ENCODE measurements around the gene FAM3C.

Gene FAM3C

DNA sequence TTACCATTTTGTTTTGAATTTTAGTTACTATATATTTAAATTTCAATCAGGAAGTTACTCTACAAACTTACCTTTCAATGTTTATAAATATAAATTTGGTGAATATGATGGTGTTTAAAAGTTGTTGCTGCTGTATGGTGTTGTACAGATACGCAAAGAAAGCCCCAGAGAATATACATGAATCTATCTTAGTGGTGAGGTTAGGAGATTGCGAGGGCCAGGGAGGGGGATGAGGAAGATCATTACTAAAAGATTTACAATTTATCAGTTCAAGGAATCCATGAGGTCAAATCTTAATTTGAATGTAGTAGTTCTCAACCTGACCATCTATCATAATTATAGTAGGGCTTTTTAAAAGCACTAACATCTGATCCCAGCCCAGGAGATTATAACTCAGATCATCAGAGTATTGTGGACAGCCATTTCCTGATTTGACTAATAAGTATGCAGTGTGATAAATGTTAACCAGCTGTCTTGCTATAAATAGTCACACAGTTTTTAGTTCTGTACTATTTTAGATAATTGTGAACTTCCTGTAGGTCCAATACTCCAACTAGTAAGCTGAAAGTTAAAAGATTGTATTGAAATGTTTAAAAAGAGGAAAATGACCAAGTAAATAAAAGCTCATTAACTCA lies 23.6 kb downstream of the FAM3C start:
- Histone ChIP-seq H3K4me1 (ENCODE audit: control insufficient read depth in 1 of 2, insufficient read depth in 2 of 2, low read length in 2 of 2) (peaks cover 6 to 10% of the 10 kb centered on the region in 2 donors), H3K9me3 (ENCODE audit: control insufficient read depth in 1 of 2, low read length in 2 of 2) (no peaks in the 10 kb centered on the region), H3K36me3 (ENCODE audit: control insufficient read depth in 1 of 2, insufficient read depth in 2 of 2, low read length in 2 of 2) (peaks cover 13 to 18% of the 10 kb centered on the region in 2 donors), H3K27ac (ENCODE audit: low read length) (no peak overlapping the region), H3K4me3 (ENCODE audit: low read depth in 1 of 2, low read length in 2 of 2) (no peak overlapping the region), H3K27me3 (ENCODE audit: low read depth, low read length) (no peaks in the 10 kb centered on the region)

DNA sequence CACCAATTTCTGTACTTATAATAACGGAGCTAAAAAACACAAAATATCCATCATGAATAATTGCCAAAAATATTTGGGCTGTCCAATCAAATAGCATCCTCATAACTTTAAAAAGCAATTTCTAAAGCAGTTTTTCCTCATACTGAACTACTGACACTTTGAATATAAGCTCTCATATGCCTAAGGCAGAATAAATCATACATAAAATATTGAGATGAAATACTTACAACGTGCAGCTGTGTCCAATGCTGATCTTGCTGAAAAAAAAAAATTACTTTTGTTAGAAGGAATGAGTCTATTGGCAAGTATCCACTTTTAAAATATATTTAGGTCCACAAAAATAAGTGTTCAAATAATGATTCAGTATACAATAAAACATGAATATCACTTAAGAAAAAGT lies 24.2 kb downstream of the FAM3C start:
- Histone ChIP-seq H3K4me3 (ENCODE audit: low read depth in 1 of 2, low read length in 2 of 2) (no peak overlapping the region), H3K27me3 (ENCODE audit: low read depth, low read length) (no peaks in the 10 kb centered on the region), H3K27ac (ENCODE audit: low read length) (no peak overlapping the region)

DNA sequence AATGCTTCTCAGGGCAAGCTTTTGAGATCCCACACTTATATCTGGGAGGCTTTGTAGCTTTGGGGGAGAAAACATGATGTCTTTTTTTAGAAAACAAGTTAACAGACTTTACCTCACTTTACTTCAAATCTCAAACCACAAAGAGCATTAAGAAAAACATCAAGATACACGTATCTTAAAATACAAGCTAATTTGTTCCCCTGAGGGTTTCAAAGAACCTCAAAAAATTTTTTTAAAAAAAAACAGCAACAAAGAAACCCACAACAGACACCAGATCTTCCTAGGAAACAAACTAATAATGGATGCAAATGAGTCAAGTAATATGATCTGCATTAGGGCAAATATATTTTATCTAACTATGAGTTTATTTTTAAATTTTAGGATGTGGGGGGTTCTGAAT lies 24.7 kb downstream of the FAM3C start:
- Histone ChIP-seq H3K4me3 (ENCODE audit: low read depth in 1 of 2, low read length in 2 of 2) (no peak overlapping the region), H3K36me3 (ENCODE audit: control insufficient read depth in 1 of 2, insufficient read depth in 2 of 2, low read length in 2 of 2) (peaks cover 12 to 14% of the 10 kb centered on the region in 2 donors), H3K9me3 (ENCODE audit: control insufficient read depth in 1 of 2, low read length in 2 of 2) (no peaks in the 10 kb centered on the region), H3K27ac (ENCODE audit: low read length) (no peak overlapping the region), H3K4me1 (ENCODE audit: control insufficient read depth in 1 of 2, insufficient read depth in 2 of 2, low read length in 2 of 2) (peaks cover 6 to 10% of the 10 kb centered on the region in 2 donors), H3K27me3 (ENCODE audit: low read depth, low read length) (no peaks in the 10 kb centered on the region)

More for the DNA sequence above, 24.2 kb downstream of the FAM3C start:
- Histone ChIP-seq H3K36me3 (ENCODE audit: control insufficient read depth in 1 of 2, insufficient read depth in 2 of 2, low read length in 2 of 2) (peaks cover 13 to 18% of the 10 kb centered on the region in 2 donors), H3K9me3 (ENCODE audit: control insufficient read depth in 1 of 2, low read length in 2 of 2) (no peaks in the 10 kb centered on the region), H3K4me1 (ENCODE audit: control insufficient read depth in 1 of 2, insufficient read depth in 2 of 2, low read length in 2 of 2) (peaks cover 6 to 10% of the 10 kb centered on the region in 2 donors)

DNA sequence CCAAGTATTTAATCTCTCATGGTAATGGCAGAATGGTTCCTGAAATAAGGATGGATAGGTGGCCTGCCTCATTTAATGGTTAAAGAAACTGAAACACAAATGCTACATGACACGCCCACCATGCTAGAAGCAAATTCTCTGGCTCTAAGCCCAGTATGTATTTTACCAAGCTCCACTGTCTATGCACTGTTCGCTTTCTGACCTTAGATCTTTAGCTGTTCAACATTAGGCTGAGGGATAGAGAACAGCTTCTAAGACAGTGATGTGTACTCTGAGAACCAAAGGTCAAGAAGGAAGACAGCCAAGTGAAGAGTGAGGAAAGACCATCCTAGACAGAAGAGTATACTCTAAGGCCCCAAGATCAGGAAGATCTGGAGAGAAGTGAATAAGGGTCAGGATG lies 26.6 kb downstream of the FAM3C start:
- Histone ChIP-seq H3K4me1 (ENCODE audit: control insufficient read depth in 1 of 2, insufficient read depth in 2 of 2, low read length in 2 of 2) (peaks cover 6 to 10% of the 10 kb centered on the region in 2 donors), H3K36me3 (ENCODE audit: control insufficient read depth in 1 of 2, insufficient read depth in 2 of 2, low read length in 2 of 2) (peaks cover 0 to 8% of the 10 kb centered on the region in 2 donors), H3K27ac (ENCODE audit: low read length) (no peak overlapping the region), H3K27me3 (ENCODE audit: low read depth, low read length) (no peaks in the 10 kb centered on the region), H3K9me3 (ENCODE audit: control insufficient read depth in 1 of 2, low read length in 2 of 2) (no peaks in the 10 kb centered on the region), H3K4me3 (ENCODE audit: low read depth in 1 of 2, low read length in 2 of 2) (no peak overlapping the region)

DNA sequence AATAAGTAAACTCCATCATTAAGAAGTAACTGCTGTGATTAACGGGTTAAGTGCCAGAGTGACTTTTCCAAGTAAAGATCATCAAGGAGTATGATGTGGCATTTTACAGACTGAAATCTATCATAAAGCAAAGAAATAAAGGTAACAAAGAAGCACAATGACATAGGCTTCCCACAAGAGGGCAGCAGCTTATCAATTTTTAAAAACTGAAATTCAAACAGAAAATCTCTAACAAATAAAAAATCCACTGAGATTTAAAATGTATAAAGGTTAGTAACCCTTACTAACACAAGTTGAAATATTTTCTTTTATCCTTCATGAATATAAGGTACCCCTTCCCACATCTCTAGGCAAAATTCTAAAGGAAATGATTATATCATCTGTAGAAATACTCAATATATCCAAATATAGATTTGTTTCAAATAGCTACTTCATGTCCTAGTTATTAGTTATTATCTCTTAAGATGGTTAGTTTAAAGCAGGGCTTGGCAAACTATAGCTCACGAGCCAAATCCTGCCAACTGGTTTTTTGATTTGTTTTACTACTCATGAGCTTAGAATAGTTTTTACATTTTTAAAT lies 29.2 kb downstream of the FAM3C start:
- H3K4me3 ChIP-seq (ENCODE audit: low read depth in 1 of 2, low read length in 2 of 2), result no peak overlapping the region
- no peak overlapping the region for H3K27ac ChIP-seq (ENCODE audit: low read length)
- no peaks in the 10 kb centered on the region for H3K27me3 ChIP-seq (ENCODE audit: low read depth, low read length)
- H3K9me3 ChIP-seq (ENCODE audit: control insufficient read depth in 1 of 2, low read length in 2 of 2), result no peaks in the 10 kb centered on the region
- H3K36me3 ChIP-seq (ENCODE audit: control insufficient read depth in 1 of 2, insufficient read depth in 2 of 2, low read length in 2 of 2), result peaks cover 9 to 16% of the 10 kb centered on the region in 2 donors
- peaks cover 6 to 10% of the 10 kb centered on the region in 2 donors for H3K4me1 ChIP-seq (ENCODE audit: control insufficient read depth in 1 of 2, insufficient read depth in 2 of 2, low read length in 2 of 2)

DNA sequence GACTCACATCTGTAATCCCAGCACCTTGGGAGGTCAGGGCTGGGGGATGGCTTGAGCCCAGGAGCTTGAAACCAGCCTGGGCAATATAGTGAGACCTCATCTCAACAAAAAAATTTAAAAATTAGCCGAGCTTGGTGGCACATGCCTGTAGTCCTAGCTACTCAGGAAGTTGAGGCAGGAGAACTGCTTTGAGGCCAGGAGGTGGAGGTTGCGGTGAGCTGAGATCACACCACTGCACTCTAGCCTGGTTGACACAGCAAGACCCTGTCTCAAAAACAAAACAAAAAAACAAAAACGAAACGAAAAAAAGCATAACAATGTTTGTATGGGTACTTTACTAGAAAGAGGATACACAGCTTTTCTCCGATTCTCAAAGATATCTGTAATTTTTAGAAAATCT lies 35.5 kb downstream of the FAM3C start:
- no peaks in the 10 kb centered on the region for H3K4me1 ChIP-seq (ENCODE audit: control insufficient read depth in 1 of 2, insufficient read depth in 2 of 2, low read length in 2 of 2)
- H3K27me3 ChIP-seq (ENCODE audit: low read depth, low read length), result no peaks in the 10 kb centered on the region
- H3K36me3 ChIP-seq (ENCODE audit: control insufficient read depth in 1 of 2, insufficient read depth in 2 of 2, low read length in 2 of 2), result peaks cover 21 to 41% of the 10 kb centered on the region in 2 donors
- H3K4me3 ChIP-seq (ENCODE audit: low read depth in 1 of 2, low read length in 2 of 2), result no peak overlapping the region
- H3K9me3 ChIP-seq (ENCODE audit: control insufficient read depth in 1 of 2, low read length in 2 of 2), result no peaks in the 10 kb centered on the region
- H3K27ac ChIP-seq (ENCODE audit: low read length), result no peak overlapping the region

DNA sequence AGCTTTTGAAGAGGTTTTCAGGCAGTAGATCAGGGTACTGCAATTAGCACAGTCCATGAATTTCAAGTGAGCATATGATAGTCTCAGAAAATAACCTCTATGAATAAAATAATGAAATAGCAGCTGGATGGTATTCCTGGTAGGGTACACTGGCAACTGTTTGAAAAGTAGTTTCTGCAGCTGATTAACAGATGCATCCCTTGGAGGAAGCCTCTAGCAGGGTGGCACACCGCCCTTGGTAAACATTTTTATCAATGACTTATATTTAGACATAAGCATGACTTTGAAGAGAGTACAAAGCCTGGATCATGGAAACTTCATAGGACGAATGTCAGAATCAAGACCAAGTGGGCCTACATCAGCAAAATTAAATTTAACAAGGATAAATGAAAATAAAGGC lies 40.5 kb downstream of the FAM3C start:
- Histone ChIP-seq H3K36me3 (ENCODE audit: control insufficient read depth in 1 of 2, insufficient read depth in 2 of 2, low read length in 2 of 2) (peaks cover 41 to 43% of the 10 kb centered on the region in 2 donors), H3K4me1 (ENCODE audit: control insufficient read depth in 1 of 2, insufficient read depth in 2 of 2, low read length in 2 of 2) (no peaks in the 10 kb centered on the region), H3K27ac (ENCODE audit: low read length) (no peak overlapping the region), H3K4me3 (ENCODE audit: low read depth in 1 of 2, low read length in 2 of 2) (no peak overlapping the region), H3K27me3 (ENCODE audit: low read depth, low read length) (no peaks in the 10 kb centered on the region), H3K9me3 (ENCODE audit: control insufficient read depth in 1 of 2, low read length in 2 of 2) (no peaks in the 10 kb centered on the region)

DNA sequence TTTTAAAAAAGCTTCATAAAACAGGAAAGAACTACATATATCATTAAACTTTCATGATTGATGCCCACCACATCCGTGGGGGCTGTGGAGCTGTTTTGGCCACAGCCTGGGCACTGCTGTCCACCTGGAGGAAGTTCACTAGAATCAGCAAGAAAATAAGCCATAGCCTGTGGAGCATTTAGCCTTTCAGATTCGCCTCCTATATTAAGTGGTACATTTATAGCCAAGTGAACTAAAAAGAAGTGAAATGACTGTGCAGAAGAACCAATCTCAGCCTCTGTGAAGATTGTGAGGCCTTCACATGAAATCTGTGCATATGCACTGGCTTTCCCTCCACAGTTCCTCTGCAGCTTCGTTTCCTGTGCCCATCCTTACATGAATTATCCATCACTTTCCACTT lies 43.8 kb downstream of the FAM3C start:
- no peak overlapping the region for H3K27ac ChIP-seq (ENCODE audit: low read length)

DNA sequence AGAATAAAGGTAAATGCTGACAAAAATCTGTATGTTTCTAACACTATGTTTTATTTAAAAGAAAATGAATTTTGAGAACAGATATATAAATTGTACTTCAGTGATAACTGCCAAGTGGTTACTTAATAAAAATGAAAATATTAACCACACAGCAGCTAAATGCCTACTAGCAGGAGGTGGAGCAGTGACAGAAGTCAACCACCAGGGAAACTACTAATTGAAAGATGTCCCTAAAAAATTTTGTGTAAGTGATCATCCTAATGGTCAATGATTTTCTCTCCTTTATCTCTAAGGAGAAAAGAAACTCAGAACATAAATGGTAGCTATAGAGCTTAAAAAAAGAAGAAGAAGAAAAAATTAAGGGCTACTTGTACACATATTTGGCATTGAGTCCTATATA lies 44.4 kb downstream of the FAM3C start:
- Histone ChIP-seq H3K9me3 (ENCODE audit: control insufficient read depth in 1 of 2, low read length in 2 of 2) (no peaks in the 10 kb centered on the region), H3K4me3 (ENCODE audit: low read depth in 1 of 2, low read length in 2 of 2) (no peak overlapping the region), H3K36me3 (ENCODE audit: control insufficient read depth in 1 of 2, insufficient read depth in 2 of 2, low read length in 2 of 2) (peaks cover 25 to 32% of the 10 kb centered on the region in 2 donors), H3K4me1 (ENCODE audit: control insufficient read depth in 1 of 2, insufficient read depth in 2 of 2, low read length in 2 of 2) (no peaks in the 10 kb centered on the region), H3K27ac (ENCODE audit: low read length) (no peak overlapping the region), H3K27me3 (ENCODE audit: low read depth, low read length) (no peaks in the 10 kb centered on the region)

More for the DNA sequence above, 43.8 kb downstream of the FAM3C start:
- no peaks in the 10 kb centered on the region for H3K4me1 ChIP-seq (ENCODE audit: control insufficient read depth in 1 of 2, insufficient read depth in 2 of 2, low read length in 2 of 2)
- peaks cover 27 to 37% of the 10 kb centered on the region in 2 donors for H3K36me3 ChIP-seq (ENCODE audit: control insufficient read depth in 1 of 2, insufficient read depth in 2 of 2, low read length in 2 of 2)
- no peaks in the 10 kb centered on the region for H3K27me3 ChIP-seq (ENCODE audit: low read depth, low read length)
- no peaks in the 10 kb centered on the region for H3K9me3 ChIP-seq (ENCODE audit: control insufficient read depth in 1 of 2, low read length in 2 of 2)
- no peak overlapping the region for H3K4me3 ChIP-seq (ENCODE audit: low read depth in 1 of 2, low read length in 2 of 2)

DNA sequence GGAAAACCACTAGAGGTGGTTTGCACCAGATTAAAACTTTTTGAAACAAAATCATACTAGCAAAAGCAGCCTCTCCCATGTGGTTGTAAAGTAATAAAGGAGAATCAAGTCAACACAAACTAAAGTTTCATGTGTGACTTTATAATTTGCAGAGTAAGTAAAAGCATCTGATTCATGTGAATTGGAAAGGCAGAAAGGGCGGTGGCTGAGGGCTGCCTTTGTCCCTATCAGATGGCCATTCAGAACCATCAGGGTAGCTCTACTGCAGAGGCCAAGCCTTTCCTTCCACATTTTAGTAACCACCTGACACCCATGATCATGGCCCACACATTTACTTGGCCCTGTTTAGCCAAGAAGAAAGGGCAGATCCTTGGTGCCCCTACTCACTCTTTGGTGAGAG lies 51.6 kb downstream of the FAM3C start:
- Histone ChIP-seq H3K9me3 (ENCODE audit: control insufficient read depth in 1 of 2, low read length in 2 of 2) (no peaks in the 10 kb centered on the region), H3K4me1 (ENCODE audit: control insufficient read depth in 1 of 2, insufficient read depth in 2 of 2, low read length in 2 of 2) (no peaks in the 10 kb centered on the region), H3K27me3 (ENCODE audit: low read depth, low read length) (no peaks in the 10 kb centered on the region), H3K4me3 (ENCODE audit: low read depth in 1 of 2, low read length in 2 of 2) (no peak overlapping the region), H3K27ac (ENCODE audit: low read length) (no peak overlapping the region), H3K36me3 (ENCODE audit: control insufficient read depth in 1 of 2, insufficient read depth in 2 of 2, low read length in 2 of 2) (peaks cover 0 to 5% of the 10 kb centered on the region in 2 donors)

DNA sequence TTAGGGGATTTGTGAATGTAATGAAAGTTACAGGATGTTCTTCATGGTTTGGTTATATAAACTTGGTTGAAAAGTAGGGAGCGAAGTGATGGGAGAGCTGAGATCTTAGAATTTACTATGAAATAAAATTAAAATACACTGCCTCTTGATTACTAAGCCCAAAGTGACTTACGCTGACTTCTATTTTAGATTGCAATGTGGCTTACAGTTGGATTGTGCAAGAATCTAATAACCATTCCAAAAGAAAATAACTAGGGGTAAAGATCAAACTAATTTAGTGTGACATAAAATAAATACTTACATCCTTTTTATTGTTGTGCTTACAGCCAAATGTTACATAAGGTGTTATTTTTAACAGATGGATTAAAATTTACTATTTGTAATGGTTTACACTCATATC lies 52.0 kb downstream of the FAM3C start:
- no peaks in the 10 kb centered on the region for H3K4me1 ChIP-seq (ENCODE audit: control insufficient read depth in 1 of 2, insufficient read depth in 2 of 2, low read length in 2 of 2)
- no peak overlapping the region for H3K4me3 ChIP-seq (ENCODE audit: low read depth in 1 of 2, low read length in 2 of 2)
- no peaks in the 10 kb centered on the region for H3K9me3 ChIP-seq (ENCODE audit: control insufficient read depth in 1 of 2, low read length in 2 of 2)
- no peaks in the 10 kb centered on the region for H3K27me3 ChIP-seq (ENCODE audit: low read depth, low read length)
- no peak overlapping the region for H3K27ac ChIP-seq (ENCODE audit: low read length)
- H3K36me3 ChIP-seq (ENCODE audit: control insufficient read depth in 1 of 2, insufficient read depth in 2 of 2, low read length in 2 of 2), result peaks cover 0 to 5% of the 10 kb centered on the region in 2 donors

DNA sequence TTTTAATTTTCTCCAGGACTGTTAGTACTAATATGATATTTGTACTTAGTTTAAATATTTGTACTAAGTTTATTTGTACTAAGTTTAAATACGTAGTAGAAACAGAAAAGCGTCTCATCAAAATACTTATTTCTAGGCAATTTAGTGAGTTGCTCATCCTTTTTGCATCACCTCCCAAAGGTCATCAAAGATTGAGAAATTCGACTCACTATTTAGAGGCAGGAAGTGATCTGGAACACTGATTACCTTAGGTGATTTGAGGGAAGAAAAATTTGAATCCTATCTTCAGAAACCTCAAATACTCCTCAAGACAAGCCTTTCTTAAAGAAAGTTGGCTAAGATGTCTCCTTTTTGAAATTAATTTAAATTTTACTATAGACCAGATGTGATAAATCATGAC lies 52.8 kb downstream of the FAM3C start:
- Histone ChIP-seq H3K27me3 (ENCODE audit: low read depth, low read length) (no peaks in the 10 kb centered on the region), H3K36me3 (ENCODE audit: control insufficient read depth in 1 of 2, insufficient read depth in 2 of 2, low read length in 2 of 2) (peaks cover 0 to 5% of the 10 kb centered on the region in 2 donors), H3K9me3 (ENCODE audit: control insufficient read depth in 1 of 2, low read length in 2 of 2) (no peaks in the 10 kb centered on the region), H3K4me1 (ENCODE audit: control insufficient read depth in 1 of 2, insufficient read depth in 2 of 2, low read length in 2 of 2) (no peaks in the 10 kb centered on the region), H3K4me3 (ENCODE audit: low read depth in 1 of 2, low read length in 2 of 2) (no peak overlapping the region), H3K27ac (ENCODE audit: low read length) (no peak overlapping the region)
